Activated T-cell treated with anti-CD3 and anti-CD28 coated beads, Interleukin-2, amount 50 U/mL, for 24 hours (primary cell): ENCODE results near the gene PPP2R5B.
A peak's percentile ranks its signal among the peaks of the same experiment; 100 is the strongest.

ENCODE experiments used
- DNase-seq: peaks from one replicate; pipeline ENCODE4 v3.0.0-alpha.2; 2020
- H3K27ac Mint-ChIP-seq: 2 replicates; pipeline ENCODE4 v1.8.0; 2020; ENCODE audit warnings: mild to moderate bottlenecking, mixed read lengths
- H3K27me3 Mint-ChIP-seq: 2 replicates; pipeline ENCODE4 v1.8.0; 2020; ENCODE audit warnings: mixed read lengths
- H3K36me3 Mint-ChIP-seq: 2 replicates; pipeline ENCODE4 v1.8.0; 2020; ENCODE audit warnings: low read depth, mixed read lengths
- H3K4me1 Mint-ChIP-seq: 2 replicates; pipeline ENCODE4 v1.8.0; 2020; ENCODE audit warnings: low read depth, mixed read lengths
- H3K4me3 Mint-ChIP-seq: 2 replicates; pipeline ENCODE4 v1.8.0; 2020; ENCODE audit warnings: mild to moderate bottlenecking, moderate library complexity, mixed read lengths
- H3K9me3 Mint-ChIP-seq: 2 replicates; pipeline ENCODE4 v1.8.0; 2020; ENCODE audit warnings: mixed read lengths

The PPP2R5B gene

DNA sequence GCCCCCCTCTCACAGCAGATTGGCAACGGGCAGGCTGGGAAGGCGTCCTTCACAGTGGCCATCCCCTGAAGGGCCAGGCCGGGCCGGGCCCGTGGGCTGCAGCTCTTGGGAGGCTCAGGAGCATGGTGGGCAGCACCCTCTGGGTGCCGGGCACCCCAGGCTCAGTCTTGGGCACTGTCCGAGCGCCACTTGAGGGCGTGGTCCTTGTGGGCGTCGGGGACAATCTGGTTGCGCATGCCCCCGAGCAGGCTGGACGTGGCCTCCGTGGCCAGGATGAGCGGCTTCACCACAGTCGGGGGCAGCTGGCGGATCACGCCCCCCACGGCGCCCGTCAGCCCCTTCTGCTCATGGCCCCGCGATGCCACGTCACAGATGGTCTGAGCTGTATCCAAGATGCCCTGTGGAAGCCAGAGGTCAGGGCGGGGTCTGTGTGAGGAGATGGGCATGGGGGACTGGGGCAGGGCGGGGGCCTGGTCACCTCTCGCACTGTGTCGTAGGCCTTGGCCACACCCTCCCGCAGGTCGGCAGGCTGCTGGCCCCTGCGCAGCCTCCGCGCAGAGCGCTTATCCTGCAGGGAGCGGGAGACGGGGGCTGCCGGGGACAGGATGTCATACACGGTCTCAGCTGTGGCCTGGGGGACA lies 29.6 kb upstream of the PPP2R5B start:
- no peaks in the 10 kb centered on the region for H3K9me3 Mint-ChIP-seq
- no peak overlapping the region for H3K4me3 Mint-ChIP-seq
- DNase-seq = no peak
- peaks cover 41% of the 10 kb centered on the region for H3K36me3 Mint-ChIP-seq
- H3K4me1 Mint-ChIP-seq = peaks cover 6% of the 10 kb centered on the region
- no peaks in the 10 kb centered on the region for H3K27me3 Mint-ChIP-seq
- H3K27ac Mint-ChIP-seq = no peak overlapping the region

DNA sequence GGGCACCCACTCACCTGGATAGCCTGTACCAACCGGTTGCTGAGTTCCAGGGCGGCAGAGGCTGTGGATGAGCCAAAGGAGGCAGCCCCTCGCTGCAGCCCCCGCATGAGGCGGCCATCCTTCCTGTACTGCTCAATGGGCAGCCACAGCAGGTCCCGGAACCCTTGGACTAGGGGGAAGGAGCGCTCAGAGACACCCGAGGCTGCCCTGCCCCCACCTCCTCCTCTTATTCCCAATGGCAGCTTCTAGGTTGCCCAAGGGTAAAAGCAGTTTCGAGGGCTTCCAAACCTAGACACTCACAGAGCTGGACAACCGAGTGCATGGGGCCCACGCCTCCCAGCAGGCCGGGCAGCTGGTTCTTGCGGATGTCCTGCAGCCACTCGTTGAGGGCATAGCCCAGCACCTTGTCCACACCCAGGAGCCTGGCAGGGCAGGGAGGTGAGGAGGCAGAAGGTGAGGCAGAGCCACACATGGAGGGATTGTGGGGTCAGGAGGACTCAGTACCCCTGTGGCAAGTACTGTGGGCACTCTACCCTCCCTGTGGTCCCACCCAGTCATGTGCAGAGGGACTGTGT lies 28.0 kb upstream of the PPP2R5B start:
- Mint-ChIP-seq H3K27me3 (no peaks in the 10 kb centered on the region), H3K9me3 (no peaks in the 10 kb centered on the region), H3K4me3 (no peak overlapping the region), H3K4me1 (peaks cover 21% of the 10 kb centered on the region), H3K36me3 (peaks cover 53% of the 10 kb centered on the region), H3K27ac (no peak overlapping the region)
- DNase-seq = no peak

DNA sequence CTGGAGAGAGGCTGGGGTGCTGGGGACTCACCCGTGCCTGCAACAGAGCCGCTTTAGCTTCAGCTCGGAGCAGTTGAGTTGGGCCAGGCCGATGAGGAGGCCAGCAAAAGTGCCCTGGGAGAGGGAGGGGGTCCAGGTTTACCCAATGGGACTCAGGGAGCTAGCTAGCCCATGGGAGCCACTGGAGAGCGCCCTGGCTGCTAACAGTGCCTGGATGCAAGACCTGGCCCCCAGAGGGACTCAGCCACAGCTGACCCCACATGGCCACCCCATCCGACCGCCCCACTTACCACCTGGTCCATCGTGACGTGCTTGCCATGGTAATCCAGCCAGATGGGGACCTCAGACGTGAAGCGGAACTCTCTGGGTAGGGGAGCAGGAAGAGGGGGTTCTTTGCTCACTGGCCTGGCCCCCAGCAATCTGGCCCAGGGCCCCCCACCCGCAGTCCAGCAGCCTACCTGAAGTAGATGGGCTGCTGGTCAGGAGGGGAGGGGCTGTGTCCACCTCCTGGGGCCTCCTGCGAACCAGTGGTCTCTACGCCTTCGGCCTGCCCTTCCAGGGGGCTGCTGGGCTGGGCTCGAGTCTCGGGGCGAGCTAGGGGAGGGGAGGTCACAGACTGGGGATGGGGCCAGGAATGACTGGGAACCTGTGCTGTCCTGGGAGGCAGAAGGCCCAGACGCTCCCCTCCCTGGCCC lies 27.0 kb upstream of the PPP2R5B start:
- no peak for DNase-seq
- Mint-ChIP-seq H3K4me3 (no peak overlapping the region), H3K9me3 (no peaks in the 10 kb centered on the region), H3K4me1 (peaks cover 24% of the 10 kb centered on the region), H3K36me3 (peaks cover 60% of the 10 kb centered on the region), H3K27ac (no peak overlapping the region), H3K27me3 (no peaks in the 10 kb centered on the region)

DNA sequence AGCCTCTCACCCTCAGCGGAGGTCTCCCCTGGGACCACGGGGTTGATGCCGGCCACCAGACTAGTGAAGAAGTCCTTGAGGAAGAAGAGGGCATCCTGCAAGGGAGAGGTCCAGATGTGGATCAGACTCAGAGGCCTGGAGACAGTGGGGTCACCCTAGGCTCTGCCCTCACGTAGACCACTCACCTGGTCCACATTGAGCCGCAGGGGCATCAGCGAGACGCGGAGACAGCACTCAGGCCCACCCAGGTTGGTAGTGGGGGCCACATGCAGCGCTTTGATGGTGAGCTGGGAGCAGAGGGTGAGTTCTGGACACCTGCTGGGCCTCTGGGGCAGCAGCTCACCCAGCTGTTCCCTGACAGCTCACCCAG lies 26.4 kb upstream of the PPP2R5B start:
- no peaks in the 10 kb centered on the region for H3K27me3 Mint-ChIP-seq
- H3K27ac Mint-ChIP-seq = no peak overlapping the region
- H3K36me3 Mint-ChIP-seq = peaks cover 63% of the 10 kb centered on the region

DNA sequence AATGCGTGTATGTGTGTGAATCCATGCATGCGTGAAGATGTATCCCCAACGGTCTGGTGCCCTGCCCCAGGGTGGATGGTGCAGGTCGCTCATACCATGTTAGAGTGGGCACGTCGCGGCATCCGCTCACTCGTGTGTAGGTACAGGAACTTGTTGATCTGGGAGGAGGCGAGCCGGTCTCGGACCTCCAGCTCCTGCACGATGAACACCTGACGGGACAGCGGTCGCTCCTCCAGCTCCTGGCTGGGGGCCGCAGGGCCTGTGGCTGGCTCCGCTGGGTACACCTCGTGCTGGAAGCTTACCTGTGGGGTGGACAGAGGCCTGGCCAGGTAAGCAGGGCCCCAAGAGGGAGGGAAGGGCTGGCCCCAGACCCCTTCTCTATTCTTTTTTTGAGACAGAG lies 25.9 kb upstream of the PPP2R5B start:
- Mint-ChIP-seq H3K9me3 (no peaks in the 10 kb centered on the region), H3K36me3 (peaks cover 64% of the 10 kb centered on the region), H3K27ac (no peak overlapping the region), H3K4me3 (no peak overlapping the region), H3K4me1 (peaks cover 24% of the 10 kb centered on the region), H3K27me3 (no peaks in the 10 kb centered on the region)
- DNase-seq = no peak

More for the DNA sequence above, 26.4 kb upstream of the PPP2R5B start:
- no peak for DNase-seq
- H3K4me3 Mint-ChIP-seq = no peak overlapping the region
- peaks cover 24% of the 10 kb centered on the region for H3K4me1 Mint-ChIP-seq
- no peaks in the 10 kb centered on the region for H3K9me3 Mint-ChIP-seq

DNA sequence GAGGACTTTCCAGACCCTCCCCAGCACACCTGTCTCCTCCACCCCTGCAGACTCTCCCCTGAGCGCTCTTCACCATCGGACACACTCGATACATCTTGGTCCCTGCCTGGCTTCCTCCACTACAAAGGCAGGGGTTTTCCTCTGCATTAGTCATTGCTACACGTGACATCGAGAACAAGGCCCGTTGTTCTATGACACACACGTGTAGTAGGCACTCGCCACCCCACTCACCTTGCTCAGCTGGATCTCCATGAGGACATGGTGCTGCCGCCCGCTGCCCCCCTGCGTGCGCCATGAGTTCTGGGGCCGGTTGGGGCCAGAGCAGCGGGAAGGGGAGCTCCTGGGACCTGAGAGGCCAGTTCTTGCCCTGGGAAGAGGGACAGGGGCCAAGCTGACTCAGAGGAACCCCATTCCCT lies 24.2 kb upstream of the PPP2R5B start:
- H3K27me3 Mint-ChIP-seq = no peaks in the 10 kb centered on the region
- no peaks in the 10 kb centered on the region for H3K9me3 Mint-ChIP-seq
- DNase-seq = peak; percentile 70
- H3K4me3 Mint-ChIP-seq = no peak overlapping the region
- peaks cover 22% of the 10 kb centered on the region for H3K4me1 Mint-ChIP-seq
- peak overlapping the region; percentile 79 for H3K27ac Mint-ChIP-seq
- peaks cover 65% of the 10 kb centered on the region for H3K36me3 Mint-ChIP-seq

DNA sequence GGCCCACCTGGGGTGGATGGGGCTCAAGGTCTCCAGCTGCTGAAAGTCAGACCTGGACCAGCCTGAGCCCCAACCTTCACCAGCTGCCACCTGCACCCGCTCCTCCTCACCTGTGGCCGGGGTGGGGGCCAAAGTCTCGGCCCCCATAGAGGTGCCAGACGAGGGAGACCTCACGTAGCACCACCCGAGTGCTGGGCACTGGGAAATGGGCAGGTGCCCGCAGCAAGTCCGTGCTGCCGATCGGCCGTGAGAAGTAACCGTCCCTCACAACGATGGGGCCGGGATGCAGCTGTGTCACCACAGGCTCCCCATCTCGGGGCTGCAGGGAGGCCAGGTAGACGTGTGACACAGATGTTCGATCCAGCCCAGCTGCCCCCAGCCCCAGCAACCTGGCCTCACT lies 23.7 kb upstream of the PPP2R5B start:
- Mint-ChIP-seq H3K36me3 (peaks cover 67% of the 10 kb centered on the region), H3K27me3 (no peaks in the 10 kb centered on the region), H3K4me1 (peaks cover 22% of the 10 kb centered on the region), H3K9me3 (no peaks in the 10 kb centered on the region), H3K27ac (peak overlapping the region; percentile 55), H3K4me3 (no peak overlapping the region)
- DNase-seq = no peak

DNA sequence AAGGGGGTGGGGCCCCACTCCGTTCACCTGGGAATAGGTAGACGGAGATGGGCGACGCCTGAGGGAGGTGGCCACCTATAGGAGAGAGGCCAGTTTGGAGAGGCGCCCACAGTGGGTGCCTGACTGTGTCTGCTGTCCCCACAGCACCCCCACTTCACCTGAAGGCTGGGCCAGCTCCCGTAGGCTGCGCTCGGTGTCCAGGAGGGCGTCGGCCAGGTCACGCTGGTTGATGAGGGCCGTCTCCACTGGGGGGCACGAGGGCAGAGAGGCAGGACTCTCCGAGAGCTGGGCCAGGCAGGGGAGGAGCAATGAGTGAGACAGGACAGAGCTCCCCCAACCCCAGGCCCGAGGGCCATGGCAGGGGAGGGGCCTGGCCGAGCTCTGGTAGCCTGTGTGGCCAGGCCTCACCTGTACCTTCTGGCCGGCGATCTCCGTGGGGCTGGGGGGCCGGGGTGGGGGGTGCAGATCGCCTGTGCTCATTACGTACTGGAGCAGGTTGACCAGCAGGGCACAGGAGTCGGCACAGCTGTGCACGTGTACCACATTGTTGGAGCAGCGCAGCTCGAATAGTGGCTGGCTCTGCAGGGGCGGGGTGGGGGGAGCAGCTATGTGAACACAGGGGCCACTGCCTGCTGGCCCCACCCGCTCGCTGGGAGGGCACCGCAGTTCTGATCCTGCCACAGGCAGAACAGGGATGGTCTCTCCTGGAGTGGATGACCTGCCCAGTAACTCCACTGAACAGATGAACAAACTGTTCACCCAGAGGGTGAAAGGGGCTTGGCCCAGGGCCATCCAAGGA lies 22.2 kb upstream of the PPP2R5B start:
- Mint-ChIP-seq H3K27me3 (no peaks in the 10 kb centered on the region), H3K36me3 (peaks cover 64% of the 10 kb centered on the region), H3K4me3 (no peak overlapping the region), H3K9me3 (no peaks in the 10 kb centered on the region), H3K4me1 (peaks cover 22% of the 10 kb centered on the region), H3K27ac (no peak overlapping the region)
- DNase-seq = no peak

DNA sequence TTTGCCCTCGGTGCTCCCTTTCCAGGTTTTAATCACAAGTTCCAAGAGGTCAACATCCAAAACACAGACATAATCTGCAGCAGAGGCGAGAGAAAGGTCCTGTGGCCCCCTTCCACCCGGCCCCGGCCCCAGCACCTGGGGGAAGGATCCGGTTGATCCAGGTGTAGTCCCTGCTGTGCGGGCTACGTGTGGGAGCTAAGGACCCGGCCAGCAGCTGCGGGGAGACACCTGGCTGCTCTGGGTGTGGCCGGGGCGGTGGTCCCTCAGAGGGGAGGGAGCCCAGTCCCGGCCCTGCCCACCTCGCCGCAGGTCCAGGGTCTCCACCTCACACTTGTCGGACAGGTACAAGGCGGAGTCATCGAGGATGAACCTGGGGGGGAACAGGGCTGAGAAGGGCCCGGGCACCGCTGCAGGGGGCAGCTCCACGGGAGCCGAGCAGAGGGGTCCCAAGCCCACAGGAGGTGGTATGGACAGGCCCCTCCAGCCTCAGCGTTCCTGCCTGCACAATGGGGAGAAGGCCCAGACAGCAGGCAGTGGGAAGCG lies 21.1 kb upstream of the PPP2R5B start:
- DNase-seq = no peak
- H3K9me3 Mint-ChIP-seq = no peaks in the 10 kb centered on the region
- no peak overlapping the region for H3K27ac Mint-ChIP-seq
- peaks cover 22% of the 10 kb centered on the region for H3K4me1 Mint-ChIP-seq
- H3K36me3 Mint-ChIP-seq = peaks cover 63% of the 10 kb centered on the region
- H3K27me3 Mint-ChIP-seq = no peaks in the 10 kb centered on the region
- H3K4me3 Mint-ChIP-seq = no peak overlapping the region

DNA sequence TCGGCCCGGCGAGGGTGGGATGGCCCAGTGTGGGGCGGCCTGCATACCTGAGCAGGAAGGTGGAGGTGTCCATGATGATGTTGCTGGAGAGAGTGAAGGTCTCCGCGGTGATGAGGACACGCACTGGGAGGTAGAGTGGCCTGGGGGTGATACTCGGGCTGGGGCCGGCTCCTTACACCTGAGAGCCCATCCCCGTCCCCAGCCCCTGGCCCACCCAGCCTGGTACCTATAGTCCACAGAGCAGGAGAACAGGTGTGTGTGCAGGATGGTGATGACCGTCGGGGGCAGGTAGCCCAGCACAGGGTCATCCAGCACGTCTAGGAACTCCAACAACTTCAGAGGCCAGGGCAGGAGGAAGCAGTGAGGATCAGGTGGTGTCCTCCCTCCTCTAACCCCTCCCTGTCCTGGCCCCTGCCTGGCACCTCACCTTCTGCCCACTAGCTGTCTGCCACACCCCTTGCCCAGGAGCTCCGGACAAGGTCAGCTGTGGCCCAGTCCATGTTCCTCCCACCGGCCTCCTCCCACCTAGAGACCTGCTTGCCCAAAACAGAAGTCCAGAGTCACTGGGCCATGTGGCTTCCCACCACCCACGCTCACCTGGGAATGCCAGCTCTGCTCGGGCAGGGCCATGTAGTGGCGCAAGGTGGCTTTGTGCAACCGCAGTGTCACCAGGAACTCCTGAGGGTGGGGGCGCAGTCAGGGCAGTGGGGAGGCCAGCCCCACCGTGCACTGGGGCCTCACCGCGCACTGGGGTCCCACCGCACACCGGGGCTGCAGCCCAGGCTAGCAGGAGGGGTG lies 18.8 kb upstream of the PPP2R5B start:
- Mint-ChIP-seq H3K9me3 (no peaks in the 10 kb centered on the region), H3K36me3 (peaks cover 68% of the 10 kb centered on the region), H3K27me3 (no peaks in the 10 kb centered on the region), H3K27ac (no peak overlapping the region), H3K4me1 (peaks cover 11% of the 10 kb centered on the region), H3K4me3 (no peak overlapping the region)
- no peak for DNase-seq

DNA sequence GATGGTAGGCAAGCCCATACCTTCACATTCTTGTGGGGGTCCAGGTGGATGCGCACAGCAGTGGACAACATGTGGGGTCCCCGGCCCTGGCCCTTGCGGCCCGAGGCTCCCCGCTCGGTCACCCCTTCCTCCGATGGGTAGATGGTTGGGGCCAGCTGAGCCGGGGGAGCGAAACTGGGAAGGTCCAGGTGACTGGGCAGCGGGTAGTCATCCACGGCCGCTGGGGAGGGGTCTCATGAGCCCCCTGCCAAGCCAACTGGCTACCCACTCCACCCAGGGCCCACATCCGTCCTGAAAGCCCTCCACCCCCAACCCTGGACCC lies 18.2 kb upstream of the PPP2R5B start:
- Mint-ChIP-seq H3K9me3 (no peaks in the 10 kb centered on the region), H3K36me3 (peaks cover 69% of the 10 kb centered on the region), H3K27ac (no peak overlapping the region), H3K27me3 (no peaks in the 10 kb centered on the region), H3K4me3 (no peak overlapping the region), H3K4me1 (peaks cover 5% of the 10 kb centered on the region)
- no peak for DNase-seq

DNA sequence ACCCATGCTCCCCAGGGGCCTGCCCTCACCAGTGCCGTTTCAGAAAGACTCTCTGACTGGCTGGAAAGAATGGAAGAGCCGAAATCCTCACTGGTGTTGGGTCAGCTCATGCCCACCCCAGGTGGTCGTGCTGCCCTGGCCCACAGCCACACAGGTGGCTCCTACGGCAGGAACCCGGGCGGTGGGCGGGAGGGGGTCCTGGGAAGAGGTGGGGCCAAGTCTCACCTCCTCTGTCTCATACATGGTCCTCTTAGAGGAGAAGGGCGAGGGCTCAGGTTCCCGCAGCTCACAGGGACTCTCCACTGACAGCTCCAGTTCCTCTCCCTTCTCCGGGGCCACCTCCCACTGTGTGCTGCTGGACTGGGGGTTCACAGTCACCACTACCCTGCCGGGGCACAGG lies 15.7 kb upstream of the PPP2R5B start:
- H3K27ac Mint-ChIP-seq = no peak overlapping the region
- H3K9me3 Mint-ChIP-seq = no peaks in the 10 kb centered on the region
- DNase-seq = no peak
- peaks cover 76% of the 10 kb centered on the region for H3K36me3 Mint-ChIP-seq
- no peaks in the 10 kb centered on the region for H3K27me3 Mint-ChIP-seq
- H3K4me1 Mint-ChIP-seq = no peaks in the 10 kb centered on the region
- no peak overlapping the region for H3K4me3 Mint-ChIP-seq

DNA sequence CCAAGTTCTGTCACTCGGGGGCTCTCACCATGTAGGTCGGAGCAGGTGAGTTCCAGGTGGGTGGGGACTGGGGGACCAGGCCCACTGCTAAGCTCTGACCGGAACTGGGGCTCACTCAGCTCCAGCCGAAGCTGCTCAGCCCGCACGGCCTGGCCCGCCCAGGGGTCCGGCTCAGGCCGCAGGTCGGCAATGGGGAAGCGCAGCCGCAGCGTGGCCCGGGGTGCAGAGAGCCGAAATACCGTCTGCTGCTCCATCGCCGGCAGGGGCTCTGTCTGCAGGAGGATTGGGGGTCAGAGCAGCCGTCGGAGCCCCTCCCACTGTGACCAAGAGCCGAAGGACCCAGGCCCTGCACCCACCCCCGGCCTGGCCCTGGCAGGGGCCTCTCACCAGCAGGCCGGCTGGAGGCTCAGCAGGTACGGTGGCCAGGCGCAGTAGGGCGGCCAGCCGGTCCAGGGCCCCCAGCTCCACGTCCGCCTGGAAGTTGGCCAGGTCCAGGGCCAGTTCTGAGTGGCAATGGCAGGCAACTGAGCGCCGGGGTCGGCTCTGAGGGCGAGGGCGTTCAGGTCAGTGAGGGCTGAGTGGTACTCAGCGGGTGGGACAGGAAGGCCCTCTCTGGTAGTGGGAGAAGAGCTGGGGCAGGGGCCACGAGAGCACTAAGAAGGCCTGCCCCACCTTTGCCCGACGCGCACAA lies 14.7 kb upstream of the PPP2R5B start:
- no peak for DNase-seq
- Mint-ChIP-seq H3K36me3 (peaks cover 78% of the 10 kb centered on the region), H3K4me3 (no peak overlapping the region), H3K27ac (no peak overlapping the region), H3K27me3 (no peaks in the 10 kb centered on the region), H3K9me3 (no peaks in the 10 kb centered on the region), H3K4me1 (peaks cover 2% of the 10 kb centered on the region)
